Stimulated activated CD8-positive, alpha-beta memory T cell treated with anti-CD3 and anti-CD28 coated beads, Interleukin-15, amount 100 ng/mL, for 1 hour (primary cell): Measurements from ENCODE around the gene EHBP1L1.
A peak's percentile ranks its signal among the peaks of the same experiment; 100 is the strongest.
"Not testable (repeated sequence)": the region's sequence is repeated elsewhere in the genome, so short reads cannot be mapped to it uniquely, and the experiment has no call there.

Experiments
- DNase-seq: peaks from one replicate; pipeline ENCODE4 v3.0.0-alpha.2; 2020; ENCODE audit warnings: low read depth

Gene EHBP1L1

GRCh38 chr11:65636108-65637031, 60.5 kb downstream of the EHBP1L1 start:
- no peak for DNase-seq

- no peak for DNase-seq
These were observed 61.2 kb downstream of the EHBP1L1 start for GRCh38 chr11:65637032-65637557.

GRCh38 chr11:65637794-65638419, 62.1 kb downstream of the EHBP1L1 start, which contains the start of gene SIPA1:
Gene SIPA1, plus strand, starts transcription at chr11:65638101. Its CDS starts 2,821 bp downstream, at chr11:65640922.
- peak; percentile 39 for DNase-seq

- not testable (repeated sequence) for DNase-seq
These were observed 63.4 kb downstream of the EHBP1L1 start for GRCh38 chr11:65639228-65639597.

- peak; percentile 40 for DNase-seq
These were observed 64.0 kb downstream of the EHBP1L1 start for GRCh38 chr11:65639623-65640482.

GRCh38 chr11:65640483-65641296, 64.8 kb downstream of the EHBP1L1 start:
- no peak for DNase-seq

GRCh38 chr11:65641297-65642013, 65.6 kb downstream of the EHBP1L1 start:
- DNase-seq: no peak
